Activated naive CD4-positive, alpha-beta T cell treated with anti-CD3 and anti-CD28 coated beads, Interleukin-2, amount 10 ng/mL, durations not matched to agents 7 days and 5 days (primary cell): Measurements from ENCODE around the gene SERPINB13.
"Not testable (repeated sequence)": the region's sequence is repeated elsewhere in the genome, so short reads cannot be mapped to it uniquely, and the experiment has no call there.

Source experiments
- CTCF ChIA-PET: fragments of 350-600 bp; sonication (Branson Sonifier 250); formaldehyde crosslinking; loops from one replicate; lab custom pipeline; 2021; ENCODE audit warnings: antibody characterized with exemption; lab: Charles Lee
- DNase-seq: peaks from one replicate; pipeline ENCODE4 v3.0.0-alpha.2; 2020
- H3K27ac Mint-ChIP-seq: one replicate; pipeline ENCODE4 v1.8.0; 2021; ENCODE audit warnings: mild to moderate bottlenecking, moderate library complexity, mixed read lengths
- H3K27me3 Mint-ChIP-seq: one replicate; pipeline ENCODE4 v1.8.0; 2021; ENCODE audit warnings: mild to moderate bottlenecking, mixed read lengths
- H3K36me3 Mint-ChIP-seq: one replicate; pipeline ENCODE4 v1.8.0; 2021; ENCODE audit warnings: mixed read lengths
- H3K4me1 Mint-ChIP-seq: one replicate; pipeline ENCODE4 v1.8.0; 2021; ENCODE audit warnings: mixed read lengths
- H3K4me3 Mint-ChIP-seq: one replicate; pipeline ENCODE4 v1.8.0; 2021; ENCODE audit warnings: mild to moderate bottlenecking, moderate library complexity, mixed read lengths
- H3K9me3 Mint-ChIP-seq: one replicate; pipeline ENCODE4 v1.8.0; 2021; ENCODE audit warnings: mixed read lengths

The SERPINB13 gene

GRCh38 chr18:63644142-63644541 is 57.0 kb downstream of the SERPINB13 start, which contains the start of gene SERPINB4:
Gene SERPINB4, minus strand, starts transcription at chr18:63644256. Its CDS starts 679 bp downstream, at chr18:63643577.
- H3K36me3 Mint-ChIP-seq, H3K4me1 Mint-ChIP-seq, H3K27me3 Mint-ChIP-seq, CTCF ChIA-PET, H3K4me3 Mint-ChIP-seq, DNase-seq, H3K27ac Mint-ChIP-seq, H3K9me3 Mint-ChIP-seq: not testable (repeated sequence)

GRCh38 chr18:63644694-63645093 is 57.6 kb downstream of the SERPINB13 start:
- H3K9me3 Mint-ChIP-seq, DNase-seq, H3K27ac Mint-ChIP-seq, H3K27me3 Mint-ChIP-seq, H3K4me3 Mint-ChIP-seq, CTCF ChIA-PET, H3K4me1 Mint-ChIP-seq, H3K36me3 Mint-ChIP-seq: not testable (repeated sequence)

GRCh38 chr18:63646936-63647335 is 59.8 kb downstream of the SERPINB13 start:
- H3K27me3 Mint-ChIP-seq: no peaks in the 10 kb centered on the region
- DNase-seq: no peak
- no peaks in the 10 kb centered on the region for H3K4me1 Mint-ChIP-seq
- no peaks in the 10 kb centered on the region for H3K36me3 Mint-ChIP-seq
- H3K9me3 Mint-ChIP-seq: no peaks in the 10 kb centered on the region
- no peak overlapping the region for H3K4me3 Mint-ChIP-seq
- H3K27ac Mint-ChIP-seq: no peak overlapping the region
- CTCF ChIA-PET: no interaction called here

GRCh38 chr18:63648241-63648640 is 61.1 kb downstream of the SERPINB13 start:
- no peaks in the 10 kb centered on the region for H3K36me3 Mint-ChIP-seq
- CTCF ChIA-PET: no interaction called here
- H3K27me3 Mint-ChIP-seq: no peaks in the 10 kb centered on the region
- H3K27ac Mint-ChIP-seq: no peak overlapping the region
- H3K4me1 Mint-ChIP-seq: no peaks in the 10 kb centered on the region
- no peaks in the 10 kb centered on the region for H3K9me3 Mint-ChIP-seq
- no peak for DNase-seq
- no peak overlapping the region for H3K4me3 Mint-ChIP-seq
